Measurements from ENCODE around the gene C2orf68.

GRCh38 chr2:85635011-85635410 lies 23.1 kb upstream of the C2orf68 start:
- TF ChIP-seq CTCF (IDR thresholded peaks at IDR 0.05) (no peak), POLR2A (IDR thresholded peaks at IDR 0.05) (no peak)

All from thyroid gland (tissue), 4 donors.